ENCODE results near the gene PAPSS1.
A peak's percentile ranks its signal among the peaks of the same experiment; 100 is the strongest.
"Not testable (repeated sequence)": the region's sequence is repeated elsewhere in the genome, so short reads cannot be mapped to it uniquely, and the experiment has no call there.

Gene PAPSS1

DNA sequence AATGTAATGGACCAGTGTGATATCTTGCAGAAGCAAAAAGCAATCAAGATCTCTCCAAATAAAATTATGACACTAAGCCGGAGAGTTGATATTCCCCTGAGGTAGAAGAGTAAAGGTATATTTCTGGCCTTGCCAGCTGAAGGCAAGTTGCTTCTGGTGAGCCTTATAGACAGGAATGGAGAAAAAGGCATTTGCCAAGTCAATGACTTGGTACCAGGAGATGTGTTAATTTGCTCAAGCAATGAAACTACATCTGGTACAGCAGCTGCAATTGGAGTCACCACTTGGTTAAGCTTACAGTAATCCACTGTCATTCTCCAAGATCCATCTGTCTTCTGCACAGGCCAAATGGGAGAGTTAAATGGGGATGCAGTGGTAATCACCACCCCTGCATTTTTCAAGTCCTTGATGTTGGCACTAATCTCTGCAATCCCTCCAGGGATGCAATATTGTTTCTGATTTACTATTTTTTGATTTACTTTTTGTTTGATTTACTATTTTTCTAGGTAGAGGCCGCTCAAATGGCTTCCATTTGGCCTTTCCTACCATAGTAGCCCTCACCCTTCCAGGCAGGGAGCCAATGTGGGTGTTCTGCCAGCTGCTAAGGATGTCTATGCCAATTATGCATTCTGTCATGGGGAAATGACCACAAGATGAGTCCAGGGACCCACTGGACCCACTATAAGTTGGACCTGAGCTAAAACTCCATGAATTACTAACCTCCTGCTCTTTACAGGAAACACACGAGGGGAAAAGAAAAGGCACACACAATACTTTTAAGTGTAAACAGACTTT is 6.3 kb upstream of the PAPSS1 start:
- DNase-seq (ENCODE audit: low spot score), result not testable (repeated sequence)

DNA sequence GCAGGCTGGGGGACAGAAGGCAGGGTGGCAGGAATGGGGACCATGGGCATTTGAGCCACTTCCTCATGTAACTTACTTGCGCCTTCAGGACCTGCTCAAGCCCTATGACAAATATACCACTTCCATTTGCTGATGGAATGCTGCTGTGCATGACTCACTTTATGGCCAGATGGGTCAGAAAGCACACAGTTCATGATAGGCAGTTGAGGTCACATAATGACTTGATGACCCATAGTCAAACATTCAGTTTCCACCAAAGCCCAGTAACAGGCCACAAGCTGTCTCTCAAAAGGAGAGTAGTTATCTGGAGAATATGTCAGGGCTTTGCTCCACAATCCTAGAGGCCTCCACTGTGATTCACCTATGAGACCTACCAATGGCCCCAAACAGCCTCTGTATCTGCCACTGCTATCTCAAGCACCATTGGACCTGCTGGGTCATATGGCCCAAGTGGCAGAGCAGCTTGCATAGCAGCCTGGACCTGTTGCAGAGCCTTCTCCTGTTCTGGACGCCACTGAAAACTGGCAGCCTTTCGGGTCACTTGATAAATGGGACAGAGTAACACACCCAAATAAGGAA is 5.3 kb upstream of the PAPSS1 start:
- no peak for DNase-seq (ENCODE audit: low spot score)

- DNase-seq (ENCODE audit: low spot score), result not testable (repeated sequence)
These were observed 3.3 kb upstream of the PAPSS1 start for GRCh38 chr4:107723331-107723730.

DNA sequence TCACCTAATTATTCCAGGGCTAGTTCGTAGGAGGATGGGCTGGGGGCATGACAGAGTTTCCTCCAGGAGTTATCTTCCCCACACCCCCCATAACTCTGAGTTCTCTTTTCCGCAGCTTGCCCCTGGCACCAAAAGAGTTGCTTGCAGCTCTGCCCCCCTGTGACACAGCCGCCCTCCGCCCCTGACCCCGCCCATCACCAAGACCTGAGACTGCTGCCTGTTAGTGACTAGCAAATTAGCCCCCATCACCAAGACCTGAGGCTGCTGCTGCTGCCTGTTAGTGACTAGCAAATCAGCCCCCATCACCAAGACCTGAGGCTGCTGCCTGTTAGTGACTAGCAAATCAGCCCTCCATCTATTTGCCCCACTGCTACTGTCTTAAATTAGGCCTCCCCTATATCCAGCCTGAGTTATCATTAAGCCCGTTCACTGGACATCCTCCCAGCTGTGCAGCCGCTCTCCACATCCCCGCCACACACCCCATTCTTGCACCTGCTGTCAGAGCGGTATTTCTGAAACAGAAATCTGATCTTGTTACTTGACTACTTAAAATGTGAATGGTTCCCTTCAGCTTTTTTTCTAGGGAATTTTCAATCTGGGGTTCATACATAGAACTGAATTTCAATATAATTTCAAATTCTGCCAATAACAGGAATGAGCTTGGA is 1.5 kb upstream of the PAPSS1 start:
- DNase-seq (ENCODE audit: low spot score), result no peak

DNA sequence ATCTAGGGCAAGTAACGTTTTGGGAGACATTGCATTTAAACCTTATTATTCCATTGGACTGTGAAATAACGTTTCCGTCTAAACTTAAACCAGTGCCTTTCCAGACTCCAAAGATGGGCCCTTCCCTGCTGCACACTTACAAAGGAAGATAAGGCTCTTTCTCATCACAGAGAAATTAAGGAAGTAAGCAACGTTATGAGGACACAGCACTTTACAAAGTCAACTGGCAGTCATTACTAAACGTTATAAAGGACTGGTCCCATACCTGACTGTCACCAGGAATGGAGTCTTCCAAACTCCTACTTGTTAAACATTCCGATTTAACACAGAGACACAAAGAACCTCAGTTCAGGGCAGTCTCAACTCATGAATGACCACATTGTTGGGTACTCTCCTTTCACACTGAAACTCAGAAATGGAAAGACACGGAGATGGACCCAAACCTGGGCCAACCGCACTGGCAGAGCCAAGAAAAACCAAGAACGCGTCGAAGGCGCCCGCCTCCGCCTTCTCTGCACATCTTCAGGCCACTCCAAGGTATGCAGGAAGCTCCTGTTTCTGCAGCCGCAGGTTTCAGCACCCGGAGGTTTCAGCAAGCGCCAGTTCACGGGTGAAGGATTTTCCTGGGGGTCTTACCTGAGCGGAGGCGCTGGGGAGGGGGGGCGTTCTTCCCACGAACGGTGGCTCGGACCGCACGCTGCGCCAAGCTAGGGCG is 670 bp downstream of the PAPSS1 start:
- DNase-seq (ENCODE audit: low spot score), result no peak

DNA sequence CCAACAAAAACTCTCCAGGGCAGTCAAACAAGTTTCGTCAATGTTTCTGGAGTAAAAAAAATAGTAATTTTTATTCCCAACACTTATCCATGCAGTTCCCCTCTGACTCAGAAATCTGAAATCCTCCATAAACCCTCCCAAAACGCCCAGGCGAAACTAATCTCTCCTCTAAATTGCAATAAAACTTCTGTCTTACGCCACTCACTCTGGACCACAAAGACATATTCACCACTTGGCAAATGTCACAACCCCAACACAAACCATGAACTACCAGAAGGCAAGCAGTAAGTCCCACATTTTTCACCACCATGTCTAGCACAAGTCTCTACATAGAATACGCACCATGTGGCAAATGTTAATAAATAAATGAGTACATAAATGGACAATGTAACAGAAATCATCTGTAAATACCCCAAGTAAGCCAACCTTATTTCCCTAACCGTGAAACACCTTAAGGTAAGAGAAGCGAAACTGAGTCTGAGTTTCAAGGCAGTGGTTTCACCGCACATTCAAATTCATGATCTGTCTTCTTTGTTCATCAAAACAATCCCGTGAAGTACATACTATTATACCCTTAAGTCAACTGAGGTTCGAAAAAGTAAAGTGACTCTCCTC is 1.6 kb downstream of the PAPSS1 start:
- no peak for DNase-seq (ENCODE audit: low spot score)

DNA sequence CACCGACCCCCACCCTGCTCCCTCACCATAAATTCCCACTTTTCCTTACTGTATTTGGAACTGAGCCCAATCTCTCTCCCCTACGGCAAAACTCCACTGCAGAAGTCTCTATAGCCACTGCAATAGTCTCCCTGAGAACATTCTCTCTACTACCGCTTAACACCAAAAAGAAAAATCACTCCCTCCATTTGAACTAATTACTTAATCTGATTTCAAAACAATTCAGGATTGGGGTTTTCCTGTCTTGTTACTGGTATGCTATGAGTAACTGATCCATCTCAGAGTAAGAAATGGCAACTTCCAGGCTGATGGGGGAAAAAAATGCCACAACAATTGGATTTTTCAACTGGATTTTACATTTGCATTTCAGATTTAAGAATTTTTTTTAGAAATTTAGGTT is 5.8 kb downstream of the PAPSS1 start:
- no peak for DNase-seq (ENCODE audit: low spot score)

DNA sequence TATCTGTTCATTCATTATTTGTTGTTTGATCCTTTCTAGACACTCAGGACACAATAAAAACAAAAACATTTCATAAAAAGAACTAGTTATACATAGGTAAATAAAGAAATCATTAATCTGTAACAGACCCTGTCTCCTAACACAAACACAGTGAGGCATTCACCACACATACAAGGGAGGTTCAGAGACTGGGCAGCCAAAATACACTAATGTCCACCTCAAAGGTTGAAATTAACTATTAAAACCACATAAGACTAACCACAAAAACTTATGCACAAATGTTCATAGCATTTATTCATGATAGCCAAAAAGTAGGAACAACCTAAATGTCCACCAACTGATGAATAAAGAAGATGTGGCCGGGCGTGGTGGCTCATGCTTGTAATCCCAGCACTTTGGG is 7.8 kb downstream of the PAPSS1 start:
- DNase-seq (ENCODE audit: low spot score), result no peak

DNA sequence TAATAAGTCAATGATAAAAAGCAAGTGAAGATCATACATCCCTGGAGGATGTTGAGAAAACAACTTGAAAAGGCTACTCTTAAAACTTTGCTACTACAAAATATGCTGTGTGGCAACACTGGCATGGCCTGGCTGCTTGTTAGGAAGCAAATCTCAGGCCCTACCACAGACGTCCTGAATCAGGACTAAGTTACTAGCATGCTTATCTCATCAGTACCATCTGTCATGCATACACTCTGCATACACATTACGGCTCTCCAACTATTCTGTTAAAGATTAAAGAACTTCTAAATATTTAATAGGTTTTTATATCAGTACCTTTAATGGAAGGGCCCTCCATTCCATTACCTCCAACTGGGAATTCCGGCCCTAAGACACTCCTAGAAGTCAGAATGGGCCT is 8.2 kb downstream of the PAPSS1 start:
- no peak for DNase-seq (ENCODE audit: low spot score)

- DNase-seq (ENCODE audit: low spot score), result no peak
These were observed 9.3 kb downstream of the PAPSS1 start for GRCh38 chr4:107710493-107711459.

DNA sequence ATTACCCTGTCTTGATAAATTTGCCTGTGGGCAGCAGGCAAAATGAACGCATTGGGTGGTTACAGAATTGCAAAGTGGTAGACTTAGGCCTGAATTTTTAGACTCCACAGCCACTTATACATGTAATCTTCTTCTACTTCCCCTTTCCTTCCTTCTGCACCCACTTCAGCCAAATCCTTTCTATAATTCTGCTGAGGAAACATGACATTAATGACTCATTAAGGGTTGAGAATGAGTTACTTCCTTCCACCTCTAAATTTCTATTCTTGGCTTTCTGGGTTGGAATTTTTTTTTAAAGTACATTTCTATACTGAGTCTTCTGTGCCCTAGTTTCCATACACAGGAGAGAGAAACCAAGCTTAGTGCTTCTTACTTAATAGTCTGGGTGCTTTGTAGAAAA is 10.1 kb downstream of the PAPSS1 start:
- DNase-seq (ENCODE audit: low spot score), result peak; percentile 67

DNA sequence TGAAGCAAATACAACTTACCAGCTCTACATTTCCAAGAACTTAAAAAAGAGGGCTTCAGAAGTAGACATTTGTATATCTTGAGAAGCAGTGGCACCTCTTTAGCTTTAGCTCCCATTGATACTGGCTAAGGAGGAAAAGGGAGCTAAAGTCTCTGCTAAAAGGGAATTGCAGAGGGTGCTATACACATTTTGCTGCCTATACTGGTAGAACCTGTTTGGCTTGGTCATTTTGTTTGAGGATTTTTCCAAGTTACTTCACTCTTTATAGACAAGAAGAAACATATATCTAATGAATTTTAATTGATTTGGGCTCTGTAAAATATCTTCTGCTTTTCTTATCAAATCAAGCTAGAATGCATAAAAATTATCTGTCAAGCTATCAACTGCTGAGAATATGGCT is 11.8 kb downstream of the PAPSS1 start:
- no peak for DNase-seq (ENCODE audit: low spot score)

DNA sequence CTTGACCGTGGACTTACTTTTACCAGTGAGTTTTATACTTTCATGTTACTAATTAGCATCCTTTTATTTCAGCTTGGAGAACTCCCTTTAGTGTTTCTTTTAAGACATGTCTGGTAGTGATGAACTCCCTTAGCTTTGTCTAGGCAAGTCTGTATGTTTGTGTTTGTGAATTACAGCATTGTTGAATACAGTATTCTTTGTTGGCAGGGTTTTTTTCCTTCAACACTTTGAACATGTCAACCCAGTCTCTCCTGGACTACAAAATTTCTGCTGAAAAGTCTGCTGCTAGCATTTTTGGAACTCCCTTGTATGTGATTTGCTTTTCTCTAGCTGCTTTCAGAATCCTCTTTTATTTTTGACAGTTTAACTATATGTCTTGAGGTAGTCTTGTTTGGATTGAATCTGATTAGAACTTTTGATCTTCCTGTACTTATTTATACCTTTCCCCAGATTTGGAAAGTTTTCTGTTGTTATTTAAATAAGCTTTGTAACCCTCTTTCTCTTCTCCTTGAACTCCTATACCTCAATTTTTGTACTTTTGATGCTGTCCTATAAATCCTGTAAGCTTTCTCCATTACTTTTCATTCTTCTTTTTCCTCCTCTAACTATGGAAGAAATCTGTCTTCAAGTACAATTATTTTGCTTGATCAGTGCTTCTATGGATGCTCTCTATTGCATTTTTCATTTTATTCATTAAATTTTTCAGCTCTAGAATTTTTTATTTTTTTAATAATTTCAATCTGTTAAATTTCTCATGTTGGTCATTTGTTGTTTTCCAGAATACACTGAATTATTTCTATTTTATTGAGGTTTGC is 14.1 kb downstream of the PAPSS1 start:
- no peak for DNase-seq (ENCODE audit: low spot score)

GRCh38 chr4:107701565-107701964 is 18.5 kb downstream of the PAPSS1 start:
- DNase-seq (ENCODE audit: low spot score), result no peak

DNA sequence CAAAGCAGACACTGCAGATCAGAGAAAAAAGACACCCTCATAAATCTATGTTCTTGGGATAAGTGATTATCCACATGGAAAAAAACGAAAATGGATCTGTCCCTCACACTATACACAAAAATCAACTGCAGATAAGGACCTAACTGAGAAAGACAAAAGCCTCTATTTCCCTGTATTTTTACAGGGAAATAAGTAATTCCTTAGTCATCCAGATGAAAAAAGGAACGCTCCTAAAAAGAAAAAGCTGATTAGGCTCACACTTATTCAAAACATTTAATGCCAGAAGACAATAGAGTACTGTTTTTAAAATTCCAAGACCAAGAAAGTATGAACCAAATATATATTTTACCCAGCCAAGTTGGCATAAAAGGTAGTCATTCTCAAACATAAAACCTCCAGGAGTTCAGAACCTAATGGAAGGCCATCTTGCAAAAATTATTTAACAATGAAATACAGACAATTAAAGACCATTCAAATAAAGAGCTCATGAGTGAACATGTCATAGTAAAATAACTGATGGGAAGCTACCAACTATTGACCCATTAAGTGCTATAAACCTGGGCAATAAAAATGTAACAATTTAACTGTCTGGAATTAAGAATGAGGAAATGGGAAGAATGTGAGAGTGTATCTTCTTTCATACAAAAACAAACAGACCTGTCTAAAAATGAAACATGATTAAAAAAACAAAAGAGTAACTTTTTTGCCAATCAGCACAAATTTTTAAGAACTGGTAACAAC is 20.4 kb downstream of the PAPSS1 start:
- no peak for DNase-seq (ENCODE audit: low spot score)

- DNase-seq (ENCODE audit: low spot score), result not testable (repeated sequence)
These were observed 23.8 kb downstream of the PAPSS1 start for GRCh38 chr4:107696187-107696586.

- no peak for DNase-seq (ENCODE audit: low spot score)
These were observed 26.9 kb downstream of the PAPSS1 start for GRCh38 chr4:107693132-107693531.

DNA sequence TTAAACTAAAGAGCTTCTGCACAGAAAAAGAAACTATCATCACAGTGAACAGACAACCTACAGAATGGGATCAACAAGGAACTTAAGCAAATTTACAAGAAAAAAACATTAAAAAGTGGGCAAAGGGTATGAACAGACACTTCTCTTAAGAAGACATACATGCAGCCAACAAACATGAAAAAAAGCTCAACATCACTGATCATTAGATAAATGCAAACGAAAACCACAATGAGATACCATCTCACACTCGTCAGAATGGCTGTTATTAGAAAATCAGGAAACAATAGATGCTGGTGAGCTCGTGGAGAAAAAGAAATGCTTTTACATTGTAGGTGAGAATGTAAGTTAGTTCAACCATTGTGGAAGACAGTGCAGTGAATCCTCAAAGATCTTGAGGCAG is 27.8 kb downstream of the PAPSS1 start:
- DNase-seq (ENCODE audit: low spot score), result no peak

- no peak for DNase-seq (ENCODE audit: low spot score)
These were observed 28.7 kb downstream of the PAPSS1 start for GRCh38 chr4:107691378-107691777.

All from kidney capillary endothelial cell (primary cell).